Measurements from ENCODE around the gene PDCD4.

The PDCD4 gene

GRCh38 chr10:110918269-110918642 is 46.5 kb downstream of the PDCD4 start:
- TF ChIP-seq CTCF (IDR thresholded peaks at IDR 0.05; ENCODE audit: control insufficient read depth, insufficient read depth, low read depth, low read length, missing control alignments): no peak
- H3K4me3 ChIP-seq (ENCODE audit: control insufficient read depth, low read depth, low read length): peak overlapping the region; percentile 77
- DNase-seq (ENCODE audit: low read depth): peak; percentile 78

- H3K4me3 ChIP-seq (ENCODE audit: control insufficient read depth, low read depth, low read length): peak within 1 kb of the TSS; percentile 92
- no peak for TF ChIP-seq CTCF (IDR thresholded peaks at IDR 0.05; ENCODE audit: control insufficient read depth, insufficient read depth, low read depth, low read length, missing control alignments)
- DNase-seq (ENCODE audit: low read depth): peak; percentile 100
Measured at GRCh38 chr10:110918643-110919348, 47.1 kb downstream of the PDCD4 start, which contains the start of gene BBIP1. TSS of gene BBIP1 (minus strand) at chr10:110919180. CDS start at chr10:110918157, 1,023 bp downstream.

- TF ChIP-seq CTCF (IDR thresholded peaks at IDR 0.05; ENCODE audit: control insufficient read depth, insufficient read depth, low read depth, low read length, missing control alignments): peak; percentile 16
- no peak for DNase-seq (ENCODE audit: low read depth)
- peak within 1 kb of the TSS; percentile 92 for H3K4me3 ChIP-seq (ENCODE audit: control insufficient read depth, low read depth, low read length)
Measured at GRCh38 chr10:110919349-110919931, 47.7 kb downstream of the PDCD4 start, which contains the start of gene SHOC2. TSS of gene SHOC2 (plus strand) at chr10:110919604. CDS start at chr10:110964359, 44,755 bp downstream.

GRCh38 chr10:110919971-110920881 is 48.5 kb downstream of the PDCD4 start:
- TF ChIP-seq CTCF (IDR thresholded peaks at IDR 0.05; ENCODE audit: control insufficient read depth, insufficient read depth, low read depth, low read length, missing control alignments): no peak
- H3K4me3 ChIP-seq (ENCODE audit: control insufficient read depth, low read depth, low read length): peak overlapping the region; percentile 92
- no peak for DNase-seq (ENCODE audit: low read depth)

GRCh38 chr10:110923856-110924493 is 52.2 kb downstream of the PDCD4 start:
- no peak for DNase-seq (ENCODE audit: low read depth)
- H3K4me3 ChIP-seq (ENCODE audit: control insufficient read depth, low read depth, low read length): no peak overlapping the region
- no peak for TF ChIP-seq CTCF (IDR thresholded peaks at IDR 0.05; ENCODE audit: control insufficient read depth, insufficient read depth, low read depth, low read length, missing control alignments)

- no peak for DNase-seq (ENCODE audit: low read depth)
- TF ChIP-seq CTCF (IDR thresholded peaks at IDR 0.05; ENCODE audit: control insufficient read depth, insufficient read depth, low read depth, low read length, missing control alignments): no peak
- no peak overlapping the region for H3K4me3 ChIP-seq (ENCODE audit: control insufficient read depth, low read depth, low read length)
Measured at GRCh38 chr10:110927461-110927860, 55.7 kb downstream of the PDCD4 start.

Measured in AG09309 (cell line).